K562 (cell line): ENCODE measurements around the gene NBPF12. TPM values are rescaled to one million over a fixed set of nuclear protein-coding genes. Genes with fewer than 3 reads are reported as not detected.
A peak's percentile ranks its signal among the peaks of the same experiment; 100 is the strongest.
"Not testable (repeated sequence)": the region's sequence is repeated elsewhere in the genome, so short reads cannot be mapped to it uniquely, and the experiment has no call there.

ENCODE experiments used
- ATAC-seq: fragments of 200-7000 bp; cut with Tn5 transposase; 3 replicates; pipeline ENCODE4 v1.9.1; 2020; ENCODE audit warnings: moderate library complexity
- BruUV-seq: library from RNA; stranded (reverse); fragments of 400-500 nt; replicated peaks from 2 replicates; lab custom pipeline; 2021; lab: Mats Ljungman, UMichigan
- CTCF ChIA-PET: fragments of 300-600 bp; formaldehyde crosslinking; extraction: SDS; loops from one replicate; lab custom pipeline; 2021; ENCODE audit warnings: low intra/inter-chr PET ratio; lab: Yijun Ruan, JAX
- POLR2A ChIA-PET: fragments of 300-600, 350-650 bp; sonication (Branson Sonifier 250); formaldehyde crosslinking; extraction: SDS; loops from one replicate; lab custom pipeline; 2021; ENCODE audit warnings: antibody characterized with exemption, inconsistent platforms; lab: Yijun Ruan, JAX
- DNase-seq, 4 experiments: peaks; one replicate each; pipeline versions ENCODE4 v3.0.0 to v3.0.0-alpha.2; 2011 to 2018; ENCODE audit warnings: low spot score in 3 of 4, mixed read lengths in 3 of 4; ENCODE audit errors: extremely low read depth in 1 of 4
- FAIRE-seq: peaks from 2 replicates; lab custom pipeline; 2011; peaks lifted over from hg19 to GRCh38; lab: Jason Lieb, UNC
- H2AFZ ChIP-seq: 2 replicates; pipeline ENCODE4 v1.6.0; 2011; ENCODE audit warnings: low read depth, low read length, control low read depth, inconsistent platforms
- H3K27ac ChIP-seq: fragments of 200-600 bp; 3 replicates; pipeline ENCODE4 v1.8.0; 2011; ENCODE audit warnings: low read depth, mild to moderate bottlenecking, control low read depth, inconsistent platforms, low read length, moderate library complexity, mixed read lengths; ENCODE audit errors: extremely low read depth
- H3K27me3 ChIP-seq, 2 experiments: fragments of 300-600 bp in 1 of 2; 2 replicates in 1 of 2; 3 replicates in 1 of 2; pipeline versions ENCODE4 v1.6.0 to v1.8.0; 2011; ENCODE audit warnings: inconsistent platforms in 2 of 2, low read length in 2 of 2, mild to moderate bottlenecking in 1 of 2, mixed read lengths in 1 of 2, moderate library complexity in 1 of 2; ENCODE audit not compliant: control insufficient read depth in 2 of 2, insufficient read depth in 2 of 2
- H3K36me3 ChIP-seq: fragments of 300-600 bp; 3 replicates; pipeline ENCODE4 v1.8.0; 2011; ENCODE audit warnings: mild to moderate bottlenecking, low read length, inconsistent platforms; ENCODE audit not compliant: control insufficient read depth, insufficient read depth
- H3K4me1 ChIP-seq, 2 experiments: fragments of 200-600 bp in 1 of 2; replicated peaks in 1 of 2; 2 replicates in 1 of 2; 3 replicates in 1 of 2; pipeline versions ENCODE4 v1.5.1 to v1.8.0; 2011; ENCODE audit warnings: inconsistent platforms in 2 of 2, low read length in 2 of 2, mild to moderate bottlenecking in 1 of 2, mixed read lengths in 1 of 2, moderate library complexity in 1 of 2; ENCODE audit not compliant: control insufficient read depth in 2 of 2, insufficient read depth in 2 of 2
- H3K4me2 ChIP-seq: 2 replicates; pipeline ENCODE4 v1.6.1; 2011; ENCODE audit warnings: low read length, control low read depth, inconsistent platforms, mixed read lengths; ENCODE audit not compliant: insufficient read depth
- H3K4me3 ChIP-seq: fragments of 200-600 bp; sonication (generic), shearing (Covaris generic); 2 replicates; pipeline ENCODE4 v1.5.1; 2016; ENCODE audit warnings: control low read depth, inconsistent platforms
- H3K79me2 ChIP-seq: fragments of 200-600 bp; 3 replicates; pipeline ENCODE4 v1.8.0; 2011; ENCODE audit warnings: low read length, inconsistent platforms; ENCODE audit not compliant: control insufficient read depth, insufficient read depth
- H3K9ac ChIP-seq, 2 experiments: 2 replicates each; pipeline versions ENCODE4 v1.6.0 to v1.6.1; 2011; ENCODE audit warnings: low read depth in 2 of 2, low read length in 2 of 2, control low read depth in 1 of 2, inconsistent platforms in 1 of 2, mild to moderate bottlenecking in 1 of 2, mixed read lengths in 1 of 2; ENCODE audit not compliant: insufficient read depth in 1 of 2
- H3K9me1 ChIP-seq: one replicate; pipeline ENCODE4 v1.6.0; 2011; ENCODE audit warnings: inconsistent platforms, mild to moderate bottlenecking, low read length, moderate library complexity; ENCODE audit not compliant: control insufficient read depth, insufficient read depth
- H3K9me3 ChIP-seq: replicated peaks from 2 replicates; pipeline ENCODE4 v1.5.1; 2011; ENCODE audit warnings: low read depth, low read length, inconsistent platforms; ENCODE audit not compliant: control insufficient read depth, insufficient read depth
- H4K20me1 ChIP-seq: replicated peaks from 2 replicates; pipeline ENCODE4 v1.6.1; 2011; ENCODE audit warnings: low read length, inconsistent platforms, mixed read lengths; ENCODE audit not compliant: control insufficient read depth, insufficient read depth
- RAD21 ChIP-seq, 2 experiments: fragments of 250-450 bp in 1 of 2; fragments of 450-650 bp in 1 of 2; sonication (Bioruptor Pico) in 1 of 2; formaldehyde crosslinking in 1 of 2; IDR thresholded peaks in 1 of 2; conservative IDR thresholded peaks in 1 of 2; 2 replicates each; pipeline versions ENCODE4 v1.4.0 to v1.8.0; 2020 to 2022; ENCODE audit warnings: mild to moderate bottlenecking in 2 of 2, moderate library complexity in 1 of 2
- REST ChIP-seq, 2 experiments: fragments of 450-650 bp; formaldehyde crosslinking in 1 of 2; IDR thresholded peaks; 2 replicates each; pipeline versions ENCODE4 v1.4.0 to v1.6.1; 2014 to 2020; ENCODE audit warnings: mild to moderate bottlenecking in 2 of 2, borderline replicate concordance in 1 of 2, low read depth in 1 of 2
- WGBS: fragments of 100-300 bp; shearing (Covaris generic); methylation state at CpG from one replicate; pipeline ENCODE4 v1.1.6; 2016; ENCODE audit warnings: low coverage, mixed read lengths; ENCODE audit not compliant: insufficient coverage; ENCODE audit errors: missing lambda C conversion rate; 5-methylcytosine and 5-hydroxymethylcytosine counted together
- in situ Hi-C: fragments of 300-500 bp; cut with MboI; formaldehyde crosslinking; loops from 4 replicates; pipeline ENCODE4 v1.15.0; 2018; ENCODE audit warnings: inconsistent platforms, mixed read lengths
- intact Hi-C: fragments of 100-400 bp; cut with micrococcal nuclease; formaldehyde crosslinking; loops from 2 replicates; pipeline ENCODE4 v1.14.2; 2022
- polyA plus RNA-seq, 8 experiments: library from polyadenylated mRNA; depleted of rRNA in 4 of 8; stranded (reverse) in 5 of 8; unstranded in 3 of 8; fragments of >200 nt; fragmentation: Nextera tagmentation in 2 of 8; fragmentation: Illumina TruSeq in 1 of 8; extraction: Ambion mirVana in 2 of 8; extraction: Trizol in 1 of 8; gene quantifications; 2 replicates each; pipeline versions ENCODE4 v1.2.1 to v1.2.3, GENCODE V29; 2011 to 2014; ENCODE audit warnings: inconsistent platforms in 1 of 8, missing spikeins in 1 of 8
- total RNA-seq, 7 experiments: library from RNA; depleted of rRNA in 6 of 7; stranded (reverse); fragments of >200 nt in 6 of 7; fragmentation: Illumina TruSeq in 2 of 7; extraction: Trizol in 2 of 7; gene quantifications; 2 replicates each; pipeline versions ENCODE4 v1.2.1 to v1.2.3, GENCODE V29; 2011 to 2021; ENCODE audit warnings: low replicate concordance in 1 of 7

Gene NBPF12
- total and polyA plus RNA-seq, 9 of the 15 experiments (the other 6 are each of a cell fraction or from before 2014, with no cell fraction given) = 2.4 to 14.5 (median 8.2) TPM

GRCh38 chr1:146972681-146973080 lies 34.6 kb downstream of the NBPF12 start:
- not testable (repeated sequence) for DNase-seq

More at GRCh38 chr1:146972681-146973080, 34.6 kb downstream of the NBPF12 start:
- POLR2A ChIA-PET; H3K27ac ChIP-seq; H3K9me1 ChIP-seq; H3K4me3 ChIP-seq; ATAC-seq; BruUV-seq; H4K20me1 ChIP-seq; H3K4me2 ChIP-seq; H2AFZ ChIP-seq; CTCF ChIA-PET; H3K27me3 ChIP-seq; H3K36me3 ChIP-seq; intact Hi-C loops; H3K4me1 ChIP-seq; H3K79me2 ChIP-seq; FAIRE-seq; in situ Hi-C loops; H3K9ac ChIP-seq; H3K9me3 ChIP-seq; TF ChIP-seq REST (CRISPR knock-in tag; IDR thresholded peaks at IDR 0.05; ENCODE audit: low read depth): not testable (repeated sequence)
- 43% methylated on average over 1 of the region's 5 CpGs for WGBS
- 0 out of 2 replicates have a peak, but pooled peaks have one; percentile 10 for TF ChIP-seq REST (IDR thresholded peaks at IDR 0.05; ENCODE audit: borderline replicate concordance)
- peak in 1 of 2 experiments; percentile 26; a peak in 2 of 4 replicates for TF ChIP-seq RAD21 (CRISPR knock-in tag; conservative IDR thresholded peaks at IDR 0.05 in 1 of 2, IDR thresholded peaks at IDR 0.05 in 1 of 2)
